Gastroesophageal sphincter (tissue), 4 donors: ENCODE results near the gene ACTR8. TPM values are rescaled to one million over a fixed set of nuclear protein-coding genes. Genes with fewer than 3 reads are reported as not detected.

Experiments used
- ATAC-seq: fragments of 150-250 bp; one replicate; pipeline ENCODE4 v1.9.1; 2016; ENCODE audit warnings: mild to moderate bottlenecking, moderate library complexity
- H3K27ac ChIP-seq, 4 donors: fragments of 200-600 bp; sonication (generic) in 3 of 4; 1 replicate in 3 of 4; 2 replicates in 1 of 4; pipeline ENCODE4 v1.5.1; 2016 to 2019
- H3K27me3 ChIP-seq: fragments of 200-600 bp; sonication (generic); one replicate; pipeline ENCODE4 v1.5.1; 2019
- H3K36me3 ChIP-seq, 2 donors: fragments of 200-600 bp; sonication (generic); one replicate each; pipeline ENCODE4 v1.5.1; 2019; ENCODE audit warnings: control low read depth in 1 of 2
- H3K4me1 ChIP-seq, 3 donors: fragments of 200-600 bp; sonication (generic); 1 replicate in 2 of 3; 2 replicates in 1 of 3; pipeline ENCODE4 v1.5.1; 2016 to 2019; ENCODE audit warnings: control low read depth in 2 of 3
- H3K4me3 ChIP-seq, 2 donors: fragments of 200-600 bp; sonication (generic); one replicate each; pipeline ENCODE4 v1.5.1; 2019; ENCODE audit warnings: mild to moderate bottlenecking in 1 of 2, moderate library complexity in 1 of 2
- H3K9me3 ChIP-seq, 3 donors: fragments of 200-600 bp; sonication (generic); one replicate each; pipeline ENCODE4 v1.5.1; 2017 to 2019; ENCODE audit warnings: control low read depth in 2 of 3
- EP300 ChIP-seq: sonication (generic); formaldehyde crosslinking; IDR thresholded peaks from one replicate; pipeline ENCODE4 v1.6.1; 2017; ENCODE audit warnings: antibody characterized with exemption, mild to moderate bottlenecking
- POLR2A ChIP-seq, 2 donors: fragments of 450-650 bp; IDR thresholded peaks; one replicate each; pipeline ENCODE4 v1.6.1; 2017; ENCODE audit warnings: antibody characterized with exemption in 2 of 2, mild to moderate bottlenecking in 2 of 2, moderate library complexity in 1 of 2
- POLR2AphosphoS5 ChIP-seq: sonication (generic); formaldehyde crosslinking; IDR thresholded peaks from one replicate; pipeline ENCODE4 v1.6.1; 2017; ENCODE audit warnings: antibody characterized with exemption
- WGBS, 2 donors: methylation state at CpG; one replicate each; pipeline ENCODE4 v1.1.5; 2018; ENCODE audit warnings: low coverage in 1 of 2; 5-methylcytosine and 5-hydroxymethylcytosine counted together
- total RNA-seq, 4 donors: library from RNA; depleted of rRNA; stranded (reverse); fragments of >200 nt; gene quantifications; one replicate each; pipeline ENCODE4 v1.1.0, GENCODE V29; 2016
- TF ChIP-seq, protein P1 (sequence below), 4 experiments: fragments of 200-600 bp in 2 of 4; fragments of 450-650 bp in 2 of 4; sonication (generic) in 1 of 4; IDR thresholded peaks; one replicate each; pipeline ENCODE4 v1.5.1; 2017 to 2019; ENCODE audit warnings: antibody characterized with exemption in 4 of 4, mild to moderate bottlenecking in 2 of 4, moderate library complexity in 2 of 4

The ACTR8 gene
- total RNA-seq, 4 donors from 2014 or later, result 22.4 to 26.8 (median 25.7) TPM

- peaks cover 23% of the 10 kb centered on the region for H3K27me3 ChIP-seq
- H3K9me3 ChIP-seq, result no peaks in the 10 kb centered on the region
- TF ChIP-seq POLR2A (IDR thresholded peaks at IDR 0.05), result no peak
- TF ChIP-seq EP300, result no peak
- TF ChIP-seq POLR2AphosphoS5, result no peak
- TF ChIP-seq, protein P1, sequence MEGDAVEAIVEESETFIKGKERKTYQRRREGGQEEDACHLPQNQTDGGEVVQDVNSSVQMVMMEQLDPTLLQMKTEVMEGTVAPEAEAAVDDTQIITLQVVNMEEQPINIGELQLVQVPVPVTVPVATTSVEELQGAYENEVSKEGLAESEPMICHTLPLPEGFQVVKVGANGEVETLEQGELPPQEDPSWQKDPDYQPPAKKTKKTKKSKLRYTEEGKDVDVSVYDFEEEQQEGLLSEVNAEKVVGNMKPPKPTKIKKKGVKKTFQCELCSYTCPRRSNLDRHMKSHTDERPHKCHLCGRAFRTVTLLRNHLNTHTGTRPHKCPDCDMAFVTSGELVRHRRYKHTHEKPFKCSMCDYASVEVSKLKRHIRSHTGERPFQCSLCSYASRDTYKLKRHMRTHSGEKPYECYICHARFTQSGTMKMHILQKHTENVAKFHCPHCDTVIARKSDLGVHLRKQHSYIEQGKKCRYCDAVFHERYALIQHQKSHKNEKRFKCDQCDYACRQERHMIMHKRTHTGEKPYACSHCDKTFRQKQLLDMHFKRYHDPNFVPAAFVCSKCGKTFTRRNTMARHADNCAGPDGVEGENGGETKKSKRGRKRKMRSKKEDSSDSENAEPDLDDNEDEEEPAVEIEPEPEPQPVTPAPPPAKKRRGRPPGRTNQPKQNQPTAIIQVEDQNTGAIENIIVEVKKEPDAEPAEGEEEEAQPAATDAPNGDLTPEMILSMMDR (IDR thresholded peaks at IDR 0.05), result no peak
- no peak for ATAC-seq
- no peak overlapping the region for H3K27ac ChIP-seq
- H3K4me1 ChIP-seq, result peaks cover 0 to 22% (median 4%) of the 10 kb centered on the region in 3 donors
- H3K36me3 ChIP-seq, result no peaks in the 10 kb centered on the region
- 83% methylated on average over 4 of the region's 10 CpGs; no CpG with 5 or more reads in 1 of the 2 donors for WGBS, 2 donors
- no peak overlapping the region for H3K4me3 ChIP-seq
Measured at GRCh38 chr3:53843195-53844177, 38.5 kb downstream of the ACTR8 start.

- ATAC-seq, result no peak
- Histone ChIP-seq H3K4me3 (no peak overlapping the region), H3K27me3 (peaks cover 18% of the 10 kb centered on the region), H3K4me1 (peaks cover 0 to 22% (median 4%) of the 10 kb centered on the region in 3 donors), H3K36me3 (no peaks in the 10 kb centered on the region), H3K9me3 (no peaks in the 10 kb centered on the region), H3K27ac (no peak overlapping the region)
- 38 to 57% methylated on average over 5 to 6 of the region's 12 CpGs for WGBS, 2 donors
- TF ChIP-seq POLR2AphosphoS5 (no peak), EP300 (no peak)
Measured at GRCh38 chr3:53842436-53843194, 39.3 kb downstream of the ACTR8 start.

DNA sequence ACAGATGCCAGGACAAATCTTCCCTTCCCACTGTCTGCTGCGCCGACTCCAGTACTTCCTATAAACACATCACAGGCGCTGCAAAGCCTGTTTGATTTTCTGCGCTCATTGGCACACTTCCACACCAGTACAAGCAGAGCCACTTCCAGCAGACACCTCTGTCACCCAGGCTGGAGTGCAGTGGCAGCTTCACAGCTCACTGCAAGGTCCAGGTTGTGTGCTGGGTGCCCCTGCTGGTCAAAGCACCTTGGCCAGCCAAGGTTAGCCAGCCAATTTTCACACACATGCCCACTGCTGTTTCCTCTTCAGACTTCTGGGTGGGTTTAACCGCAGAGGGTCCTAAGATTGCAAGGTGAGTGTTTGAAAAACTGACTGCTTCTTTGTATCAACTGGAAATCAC lies 40.7 kb downstream of the ACTR8 start:
- 89 to 94% methylated on average over 2 to 5 of the region's 5 CpGs for WGBS, 2 donors
- TF ChIP-seq, protein P1 (IDR thresholded peaks at IDR 0.05), result no peak
- no peak for TF ChIP-seq POLR2AphosphoS5
- Histone ChIP-seq H3K27me3 (peaks cover 5% of the 10 kb centered on the region), H3K4me1 (peaks cover 0 to 13% (median 0%) of the 10 kb centered on the region in 3 donors), H3K9me3 (no peaks in the 10 kb centered on the region), H3K36me3 (no peaks in the 10 kb centered on the region), H3K27ac (no peak overlapping the region), H3K4me3 (no peak overlapping the region)
- no peak for ATAC-seq

GRCh38 chr3:53837331-53837730 lies 44.6 kb downstream of the ACTR8 start:
- Histone ChIP-seq H3K4me1 (no peaks in the 10 kb centered on the region), H3K9me3 (no peaks in the 10 kb centered on the region), H3K36me3 (no peaks in the 10 kb centered on the region), H3K27ac (no peak overlapping the region), H3K4me3 (no peak overlapping the region), H3K27me3 (no peaks in the 10 kb centered on the region)
- 73 to 77% methylated on average over 2 to 3 of the region's 10 CpGs for WGBS, 2 donors
- ATAC-seq, result no peak
- TF ChIP-seq POLR2A (IDR thresholded peaks at IDR 0.05) (no peak), POLR2AphosphoS5 (no peak), EP300 (no peak)
- TF ChIP-seq, protein P1 (IDR thresholded peaks at IDR 0.05), result no peak

DNA sequence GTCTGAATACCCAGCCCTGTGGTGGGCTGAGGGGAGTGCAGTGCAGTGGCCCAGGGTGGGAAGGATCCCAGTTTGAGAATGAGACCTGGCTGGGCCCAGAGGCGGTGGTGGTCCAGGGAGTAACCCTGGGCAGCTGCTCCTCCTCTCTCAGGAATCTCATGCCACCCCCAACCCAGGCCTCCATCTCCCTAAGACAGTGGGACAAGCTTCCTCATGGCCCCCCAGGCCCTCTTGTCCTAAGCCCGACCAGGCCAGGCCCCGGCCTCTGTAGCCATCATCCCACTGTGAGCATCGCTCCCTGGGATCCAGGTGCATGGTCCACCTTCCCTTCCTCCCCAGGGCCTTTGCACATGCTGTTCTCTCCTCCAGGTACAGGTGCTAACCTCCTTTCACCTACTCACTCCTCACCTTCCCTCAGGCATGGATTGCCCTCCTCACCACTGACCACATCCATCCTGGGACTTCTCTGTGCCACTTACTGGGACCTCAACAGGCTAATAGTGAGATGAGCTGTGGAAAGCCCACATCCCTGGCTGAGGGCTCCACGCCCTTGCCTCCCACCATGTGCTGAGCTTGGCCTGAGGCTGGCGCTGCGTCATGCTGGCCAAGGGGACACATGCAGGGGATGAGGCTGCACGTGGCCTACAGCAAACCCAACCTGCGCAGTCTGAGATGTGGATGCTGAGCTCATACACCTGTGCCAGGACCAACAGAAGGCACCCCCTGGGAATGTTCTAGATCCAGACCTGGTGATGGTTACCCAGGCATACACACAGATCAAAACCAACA lies 45.7 kb downstream of the ACTR8 start:
- WGBS, 2 donors, result 97 to 100% methylated on average over 1 to 3 of the region's 9 CpGs

More for the DNA sequence above, 45.7 kb downstream of the ACTR8 start:
- no peaks in the 10 kb centered on the region for H3K4me1 ChIP-seq
- no peak overlapping the region for H3K4me3 ChIP-seq
- H3K27me3 ChIP-seq, result no peaks in the 10 kb centered on the region
- no peak for TF ChIP-seq EP300
- no peak for TF ChIP-seq POLR2A (IDR thresholded peaks at IDR 0.05)
- TF ChIP-seq, protein P1 (IDR thresholded peaks at IDR 0.05), result no peak
- no peak for TF ChIP-seq POLR2AphosphoS5
- no peak overlapping the region for H3K27ac ChIP-seq
- no peak for ATAC-seq
- H3K36me3 ChIP-seq, result no peaks in the 10 kb centered on the region
- H3K9me3 ChIP-seq, result no peaks in the 10 kb centered on the region
